Mesenchymal stem cell (in vitro differentiated cells and primary cell): ENCODE measurements around the gene PIK3R1.

Source experiments
- DNase-seq: peaks from one replicate; pipeline ENCODE4 v3.0.0-alpha.2; 2013
- H2AFZ ChIP-seq: one replicate; pipeline ENCODE4 v1.6.1; 2013; ENCODE audit warnings: low read depth, mild to moderate bottlenecking, control low read depth, inconsistent platforms, low read length, moderate library complexity
- H2AK5ac ChIP-seq: 2 replicates; pipeline ENCODE4 v1.6.1; 2013; ENCODE audit warnings: low read length, moderate library complexity, mild to moderate bottlenecking, inconsistent platforms; ENCODE audit not compliant: severe bottlenecking
- H2BK120ac ChIP-seq: one replicate; pipeline ENCODE4 v1.6.1; 2013; ENCODE audit warnings: low read depth, mild to moderate bottlenecking, inconsistent platforms, low read length, moderate library complexity
- H2BK12ac ChIP-seq, 2 experiments: one replicate each; pipeline ENCODE4 v1.6.1; 2013; ENCODE audit warnings: inconsistent platforms in 2 of 2, low read length in 2 of 2, mild to moderate bottlenecking in 2 of 2, moderate library complexity in 2 of 2, control low read depth in 1 of 2
- H2BK15ac ChIP-seq: one replicate; pipeline ENCODE4 v1.6.1; 2013; ENCODE audit warnings: mild to moderate bottlenecking, low read depth, inconsistent platforms; ENCODE audit not compliant: poor library complexity, severe bottlenecking
- H2BK5ac ChIP-seq: 2 replicates; pipeline ENCODE4 v1.6.1; 2013; ENCODE audit warnings: low read depth, mild to moderate bottlenecking, low read length, control low read depth, inconsistent platforms; ENCODE audit not compliant: poor library complexity, severe bottlenecking
- H3K14ac ChIP-seq, 2 experiments: one replicate each; pipeline ENCODE4 v1.6.1; 2013; ENCODE audit warnings: inconsistent platforms in 2 of 2, low read length in 2 of 2, control low read depth in 1 of 2, mild to moderate bottlenecking in 1 of 2, moderate library complexity in 1 of 2
- H3K18ac ChIP-seq, 2 experiments: one replicate each; pipeline ENCODE4 v1.6.1; 2013; ENCODE audit warnings: inconsistent platforms in 2 of 2, low read length in 2 of 2, control low read depth in 1 of 2, low read depth in 1 of 2, mild to moderate bottlenecking in 1 of 2
- H3K23ac ChIP-seq, 2 experiments: one replicate each; pipeline ENCODE4 v1.6.1; 2013; ENCODE audit warnings: inconsistent platforms in 2 of 2, low read length in 2 of 2, mild to moderate bottlenecking in 2 of 2, moderate library complexity in 2 of 2, control low read depth in 1 of 2
- H3K27ac ChIP-seq: 2 replicates; pipeline ENCODE4 v1.5.1; 2013; ENCODE audit warnings: mild to moderate bottlenecking, moderate library complexity, low read length, control low read depth, inconsistent platforms; ENCODE audit not compliant: poor library complexity, severe bottlenecking
- H3K27me3 ChIP-seq, 2 experiments: 2 replicates each; pipeline versions ENCODE4 v1.6.1 to v1.7.0; 2013; ENCODE audit warnings: low read length in 2 of 2, mild to moderate bottlenecking in 2 of 2, moderate library complexity in 2 of 2, control low read depth in 1 of 2, inconsistent platforms in 1 of 2; ENCODE audit not compliant: control insufficient read depth in 1 of 2, insufficient read depth in 1 of 2
- H3K36me3 ChIP-seq, 2 experiments: 2 replicates each; pipeline versions ENCODE4 v1.6.1 to v1.7.0; 2013; ENCODE audit warnings: low read length in 2 of 2, control low read depth in 1 of 2, inconsistent platforms in 1 of 2, low read depth in 1 of 2, mild to moderate bottlenecking in 1 of 2; ENCODE audit not compliant: insufficient read depth in 2 of 2, control insufficient read depth in 1 of 2
- H3K4ac ChIP-seq, 2 experiments: one replicate each; pipeline ENCODE4 v1.6.1; 2013; ENCODE audit warnings: inconsistent platforms in 2 of 2, low read length in 2 of 2, mild to moderate bottlenecking in 2 of 2, moderate library complexity in 2 of 2, control low read depth in 1 of 2, low read depth in 1 of 2
- H3K4me1 ChIP-seq: 2 replicates; pipeline ENCODE4 v1.6.1; 2013; ENCODE audit warnings: low read depth, low read length, control low read depth; ENCODE audit not compliant: control insufficient read depth, insufficient read depth
- H3K4me2 ChIP-seq: 2 replicates; pipeline ENCODE4 v1.6.1; 2013; ENCODE audit warnings: low read length, mild to moderate bottlenecking, inconsistent platforms; ENCODE audit not compliant: poor library complexity, severe bottlenecking
- H3K4me3 ChIP-seq, 2 experiments: 2 replicates each; pipeline versions ENCODE4 v1.5.1 to v1.7.0; 2013; ENCODE audit warnings: low read length in 2 of 2, mild to moderate bottlenecking in 2 of 2, control low read depth in 1 of 2, low read depth in 1 of 2; ENCODE audit not compliant: insufficient read depth in 1 of 2
- H3K79me1 ChIP-seq: replicated peaks from 2 replicates; pipeline ENCODE4 v1.6.1; 2013; ENCODE audit warnings: mild to moderate bottlenecking, control low read depth, low read length, inconsistent platforms; ENCODE audit not compliant: poor library complexity, severe bottlenecking
- H3K9ac ChIP-seq: 2 replicates; pipeline ENCODE4 v1.7.0; 2013; ENCODE audit warnings: mild to moderate bottlenecking, low read length, moderate library complexity
- H3K9me3 ChIP-seq: 2 replicates; pipeline ENCODE4 v1.7.0; 2013; ENCODE audit warnings: mild to moderate bottlenecking, low read length; ENCODE audit not compliant: control insufficient read depth
- H4K8ac ChIP-seq: one replicate; pipeline ENCODE4 v1.6.1; 2013; ENCODE audit warnings: inconsistent platforms, mild to moderate bottlenecking, low read length, moderate library complexity
- H4K91ac ChIP-seq: one replicate; pipeline ENCODE4 v1.6.1; 2013; ENCODE audit warnings: mild to moderate bottlenecking, low read length, inconsistent platforms
- WGBS: methylation state at CpG from one replicate; pipeline ENCODE4 v1.1.7; 2013; ENCODE audit warnings: mixed read lengths; 5-methylcytosine and 5-hydroxymethylcytosine counted together

Gene PIK3R1

GRCh38 chr5:68333649-68334552 is 118.3 kb downstream of the PIK3R1 start:
- no peak overlapping the region for H2BK5ac ChIP-seq

GRCh38 chr5:68334553-68334886 is 119.0 kb downstream of the PIK3R1 start:
- no CpG with 5 or more reads among the region's 2 CpGs for WGBS
- Histone ChIP-seq H4K91ac (no peak overlapping the region), H3K18ac (no peak overlapping the region), H2BK12ac (no peak overlapping the region), H2BK5ac (no peak overlapping the region), H3K27ac (no peak overlapping the region), H3K14ac (no peak overlapping the region), H3K9ac (no peak overlapping the region), H3K4me1 (peaks cover 6% of the 10 kb centered on the region), H2AFZ (no peak overlapping the region), H2BK120ac (no peak overlapping the region), H2BK15ac (no peak overlapping the region), H4K8ac (no peak overlapping the region), H3K79me1 (no peaks in the 10 kb centered on the region), H3K23ac (no peak overlapping the region), H3K4ac (no peak overlapping the region), H3K36me3 (no peaks in the 10 kb centered on the region), H3K4me2 (no peak overlapping the region), H3K4me3 (no peak overlapping the region), H3K9me3 (no peaks in the 10 kb centered on the region), H2AK5ac (no peak overlapping the region), H3K27me3 (no peaks in the 10 kb centered on the region)
- DNase-seq, result no peak

More at GRCh38 chr5:68333649-68334552, 118.3 kb downstream of the PIK3R1 start:
- no peaks in the 10 kb centered on the region for H3K36me3 ChIP-seq
- H3K4me3 ChIP-seq, result no peak overlapping the region
- H3K4ac ChIP-seq, result no peak overlapping the region
- no peak overlapping the region for H3K14ac ChIP-seq
- H3K23ac ChIP-seq, result no peak overlapping the region
- H2BK15ac ChIP-seq, result no peak overlapping the region
- no peak overlapping the region for H3K4me2 ChIP-seq
- no peaks in the 10 kb centered on the region for H3K9me3 ChIP-seq
- H3K18ac ChIP-seq, result peak overlapping the region in 1 of 2 experiments; percentile 14
- H4K8ac ChIP-seq, result no peak overlapping the region
- no peak overlapping the region for H2BK120ac ChIP-seq
- H3K27me3 ChIP-seq, result no peaks in the 10 kb centered on the region
- H2AK5ac ChIP-seq, result no peak overlapping the region
- H3K4me1 ChIP-seq, result peaks cover 6% of the 10 kb centered on the region
- no peaks in the 10 kb centered on the region for H3K79me1 ChIP-seq
- peak overlapping the region; percentile 24 for H3K27ac ChIP-seq
- 0% methylated on average over 2 of the region's 2 CpGs for WGBS
- DNase-seq, result peak; percentile 82
- H2BK12ac ChIP-seq, result no peak overlapping the region
- H2AFZ ChIP-seq, result no peak overlapping the region
- H4K91ac ChIP-seq, result no peak overlapping the region
- no peak overlapping the region for H3K9ac ChIP-seq

GRCh38 chr5:68335075-68335474 is 119.5 kb downstream of the PIK3R1 start:
- Histone ChIP-seq H3K23ac (no peak overlapping the region), H3K4me3 (no peak overlapping the region), H2AFZ (no peak overlapping the region), H2BK120ac (no peak overlapping the region), H3K36me3 (no peaks in the 10 kb centered on the region), H4K91ac (no peak overlapping the region), H2AK5ac (no peak overlapping the region), H3K79me1 (no peaks in the 10 kb centered on the region), H3K9me3 (no peaks in the 10 kb centered on the region), H3K14ac (no peak overlapping the region), H2BK12ac (no peak overlapping the region), H2BK15ac (no peak overlapping the region), H3K4me2 (no peak overlapping the region), H3K4ac (no peak overlapping the region), H3K4me1 (peaks cover 6% of the 10 kb centered on the region), H2BK5ac (no peak overlapping the region), H4K8ac (no peak overlapping the region), H3K9ac (no peak overlapping the region), H3K18ac (no peak overlapping the region), H3K27ac (no peak overlapping the region), H3K27me3 (no peaks in the 10 kb centered on the region)
- no peak for DNase-seq

GRCh38 chr5:68336200-68336599 is 120.6 kb downstream of the PIK3R1 start:
- no peak overlapping the region for H2BK12ac ChIP-seq
- H2AFZ ChIP-seq, result no peak overlapping the region
- no peak overlapping the region for H4K91ac ChIP-seq
- H4K8ac ChIP-seq, result no peak overlapping the region
- H3K9me3 ChIP-seq, result no peaks in the 10 kb centered on the region
- H3K4me3 ChIP-seq, result no peak overlapping the region
- no peak overlapping the region for H3K27ac ChIP-seq
- peak; percentile 28 for DNase-seq
- no peaks in the 10 kb centered on the region for H3K27me3 ChIP-seq
- no peak overlapping the region for H3K4ac ChIP-seq
- H3K18ac ChIP-seq, result no peak overlapping the region
- H2AK5ac ChIP-seq, result no peak overlapping the region
- no peak overlapping the region for H3K14ac ChIP-seq
- H3K9ac ChIP-seq, result no peak overlapping the region
- no peaks in the 10 kb centered on the region for H3K79me1 ChIP-seq
- H2BK15ac ChIP-seq, result no peak overlapping the region
- H3K23ac ChIP-seq, result no peak overlapping the region
- H3K36me3 ChIP-seq, result no peaks in the 10 kb centered on the region
- H2BK120ac ChIP-seq, result no peak overlapping the region
- no peak overlapping the region for H3K4me2 ChIP-seq
- peaks cover 5% of the 10 kb centered on the region for H3K4me1 ChIP-seq
- no peak overlapping the region for H2BK5ac ChIP-seq
